ENCODE data around the gene SLC38A6. TPM values are rescaled to one million over a fixed set of nuclear protein-coding genes. Genes with fewer than 3 reads are reported as not detected.

The SLC38A6 gene
- total and polyA plus RNA-seq, 9 of the 15 experiments (the other 6 are each of a cell fraction or from before 2014, with no cell fraction given): 9.8 to 40.3 (median 17.6) TPM

Small RNA genes within 50 kb of the gene (small RNA-seq; reads per million reads assigned to genes)
- not detected for gene RNU6-398P

Other genes starting within 250 kb of the SLC38A6 start
- 41.7 and 45.6 TPM in 2 replicates for gene MNAT1, start 246.5 kb upstream of the SLC38A6 start, total RNA-seq (2014; rRNA removed)
- gene MNAT1, start 246.5 kb upstream of the SLC38A6 start, total RNA-seq (2014; rRNA removed; fragmentation: Illumina TruSeq; extraction: Trizol): 61.9 and 70.9 TPM in 2 replicates
- 64.8 and 68.0 TPM in 2 replicates for gene MNAT1, start 246.5 kb upstream of the SLC38A6 start, total RNA-seq (2015; rRNA removed; fragmentation: Illumina TruSeq; extraction: Trizol)
- 37.8 and 38.4 TPM in 2 replicates for gene MNAT1, start 246.5 kb upstream of the SLC38A6 start, total RNA-seq (2021)
- 54.9 and 58.0 TPM in 2 replicates for gene MNAT1, start 246.5 kb upstream of the SLC38A6 start, polyA plus RNA-seq (2011; rRNA removed)
- gene MNAT1, start 246.5 kb upstream of the SLC38A6 start, polyA plus RNA-seq (2014; fragmentation: Illumina TruSeq; extraction: Trizol): 52.5 and 60.4 TPM in 2 replicates
- gene MNAT1, start 246.5 kb upstream of the SLC38A6 start, polyA plus RNA-seq (2014; fragmentation: Nextera tagmentation; extraction: Ambion mirVana): 10 to 100 TPM; 75.6 to 83.3 TPM
- 51.1 and 51.8 TPM in 2 replicates for gene MNAT1, start 246.5 kb upstream of the SLC38A6 start, polyA plus RNA-seq (2014; rRNA removed)
- gene TRMT5, start 166 bp upstream of the SLC38A6 start, total RNA-seq (2014; rRNA removed): 9.4 and 10.0 TPM in 2 replicates
- 18.7 and 22.4 TPM in 2 replicates for gene TRMT5, start 166 bp upstream of the SLC38A6 start, total RNA-seq (2014; rRNA removed; fragmentation: Illumina TruSeq; extraction: Trizol)
- 13.5 and 13.8 TPM in 2 replicates for gene TRMT5, start 166 bp upstream of the SLC38A6 start, total RNA-seq (2015; rRNA removed; fragmentation: Illumina TruSeq; extraction: Trizol)
- 15.1 and 18.4 TPM in 2 replicates for gene TRMT5, start 166 bp upstream of the SLC38A6 start, total RNA-seq (2021)
- gene TRMT5, start 166 bp upstream of the SLC38A6 start, polyA plus RNA-seq (2011; rRNA removed): 10.2 and 11.7 TPM in 2 replicates
- gene TRMT5, start 166 bp upstream of the SLC38A6 start, polyA plus RNA-seq (2014; fragmentation: Illumina TruSeq; extraction: Trizol): 13.7 and 17.7 TPM in 2 replicates
- 10 to 100 TPM; 17.3 to 20.0 TPM for gene TRMT5, start 166 bp upstream of the SLC38A6 start, polyA plus RNA-seq (2014; fragmentation: Nextera tagmentation; extraction: Ambion mirVana)
- gene TRMT5, start 166 bp upstream of the SLC38A6 start, polyA plus RNA-seq (2014; rRNA removed): 8.4 and 16.4 TPM in 2 replicates

All from K562 (cell line).